ENCODE measurements around the gene EI24.

The EI24 gene

DNA sequence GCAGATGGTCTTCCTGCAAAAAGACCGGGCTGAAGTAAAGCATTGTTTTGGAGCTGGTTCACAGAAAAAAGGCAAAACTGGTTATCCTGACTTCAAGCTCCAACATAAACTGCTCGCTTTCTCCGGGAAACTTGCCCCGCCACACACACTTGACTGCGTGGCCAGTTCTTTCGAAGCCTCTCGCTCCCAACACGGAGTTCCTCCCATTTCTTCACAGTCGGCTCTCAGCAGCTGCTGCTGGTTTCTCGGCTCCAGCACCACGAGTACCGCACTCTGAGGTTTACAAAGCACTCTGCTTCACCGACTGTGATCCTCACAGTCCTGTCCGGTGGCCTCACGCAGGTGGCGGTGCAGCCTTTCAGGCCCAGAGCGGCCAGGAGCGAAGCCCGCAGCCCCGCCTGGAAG, 56.0 kb downstream of the EI24 start:
- H3K4me3 ChIP-seq (ENCODE audit: low read depth, low read length) = peak overlapping the region; percentile 70
- TF ChIP-seq, protein P1, sequence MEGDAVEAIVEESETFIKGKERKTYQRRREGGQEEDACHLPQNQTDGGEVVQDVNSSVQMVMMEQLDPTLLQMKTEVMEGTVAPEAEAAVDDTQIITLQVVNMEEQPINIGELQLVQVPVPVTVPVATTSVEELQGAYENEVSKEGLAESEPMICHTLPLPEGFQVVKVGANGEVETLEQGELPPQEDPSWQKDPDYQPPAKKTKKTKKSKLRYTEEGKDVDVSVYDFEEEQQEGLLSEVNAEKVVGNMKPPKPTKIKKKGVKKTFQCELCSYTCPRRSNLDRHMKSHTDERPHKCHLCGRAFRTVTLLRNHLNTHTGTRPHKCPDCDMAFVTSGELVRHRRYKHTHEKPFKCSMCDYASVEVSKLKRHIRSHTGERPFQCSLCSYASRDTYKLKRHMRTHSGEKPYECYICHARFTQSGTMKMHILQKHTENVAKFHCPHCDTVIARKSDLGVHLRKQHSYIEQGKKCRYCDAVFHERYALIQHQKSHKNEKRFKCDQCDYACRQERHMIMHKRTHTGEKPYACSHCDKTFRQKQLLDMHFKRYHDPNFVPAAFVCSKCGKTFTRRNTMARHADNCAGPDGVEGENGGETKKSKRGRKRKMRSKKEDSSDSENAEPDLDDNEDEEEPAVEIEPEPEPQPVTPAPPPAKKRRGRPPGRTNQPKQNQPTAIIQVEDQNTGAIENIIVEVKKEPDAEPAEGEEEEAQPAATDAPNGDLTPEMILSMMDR (IDR thresholded peaks at IDR 0.05; ENCODE audit: control insufficient read depth, extremely low read depth, insufficient read depth) = 0 out of 2 replicates have a peak, but pooled peaks have one; percentile 19
- no peak for DNase-seq (ENCODE audit: low read depth)

DNA sequence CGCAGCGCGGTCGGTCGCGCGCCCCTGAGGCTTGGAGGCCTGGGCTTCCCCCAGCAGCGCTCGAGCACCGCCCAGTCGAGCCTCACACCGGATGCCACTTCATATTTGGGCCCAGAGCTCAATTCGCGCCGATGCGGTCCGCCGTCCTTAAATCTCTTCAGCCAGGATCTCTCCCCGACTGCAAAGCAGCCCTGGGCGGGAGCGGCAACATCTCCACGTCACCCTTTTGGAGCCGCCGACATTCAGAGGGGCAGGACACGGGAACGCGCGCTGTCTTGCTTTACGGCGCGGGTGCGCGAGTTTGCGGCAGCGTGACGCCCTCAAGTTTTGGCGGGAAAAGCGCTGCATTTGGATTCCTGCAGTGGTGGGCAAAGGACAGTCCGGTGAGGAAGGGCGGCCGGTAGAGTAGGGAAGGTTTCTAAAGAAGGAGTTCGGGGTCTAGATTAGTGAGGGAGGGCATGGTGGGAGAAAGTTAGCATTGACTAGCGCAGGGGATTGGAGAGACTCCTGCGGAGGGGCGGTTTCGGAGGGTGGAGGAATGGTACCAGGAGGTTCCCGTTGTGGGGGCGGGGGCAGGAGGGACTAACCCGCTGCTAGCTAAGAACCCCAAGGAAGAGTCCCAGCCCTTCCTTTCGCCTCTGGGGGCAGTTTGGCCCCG, 56.5 kb downstream of the EI24 start:
- peak; percentile 55 for DNase-seq (ENCODE audit: low read depth)
- TF ChIP-seq, protein P1 (IDR thresholded peaks at IDR 0.05; ENCODE audit: control insufficient read depth, extremely low read depth, insufficient read depth) = no peak
- H3K4me3 ChIP-seq (ENCODE audit: low read depth, low read length) = peak overlapping the region; percentile 70

DNA sequence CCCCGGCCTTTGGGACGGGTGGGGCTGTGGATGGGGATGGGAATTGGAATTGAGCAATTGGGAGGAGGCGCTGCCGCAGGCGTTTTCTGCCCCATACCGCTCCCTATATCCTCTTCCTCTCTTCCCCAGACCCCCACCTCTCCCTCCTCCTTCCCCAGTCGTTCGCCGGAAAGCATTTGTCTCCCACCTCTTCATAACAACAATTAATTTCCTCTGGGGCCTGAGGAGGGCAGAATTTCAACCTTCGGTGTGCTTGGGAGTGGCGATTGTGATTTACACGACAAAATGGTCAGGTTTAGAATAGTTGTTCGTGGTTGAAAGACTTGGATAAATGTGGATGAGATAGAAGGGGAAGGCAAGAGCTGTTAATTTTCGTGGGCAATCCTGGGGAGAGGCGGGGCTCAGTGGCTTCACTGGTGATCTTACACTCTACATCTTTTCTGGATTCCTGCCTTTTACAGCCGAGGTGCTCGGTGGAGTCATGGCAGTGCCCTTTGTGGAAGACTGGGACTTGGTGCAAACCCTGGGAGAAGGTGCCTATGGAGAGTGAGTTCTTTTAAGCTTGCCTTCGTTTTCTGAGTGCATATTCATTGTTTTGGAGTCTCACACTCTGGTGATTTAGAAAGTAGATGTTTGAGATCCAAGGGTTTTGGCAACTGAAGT, 57.1 kb downstream of the EI24 start:
- H3K4me3 ChIP-seq (ENCODE audit: low read depth, low read length) = peak overlapping the region; percentile 70
- TF ChIP-seq, protein P1 (IDR thresholded peaks at IDR 0.05; ENCODE audit: control insufficient read depth, extremely low read depth, insufficient read depth) = peak; percentile 60
- DNase-seq (ENCODE audit: low read depth) = peak; percentile 22

GRCh38 chr11:125627236-125627910, 58.1 kb downstream of the EI24 start:
- H3K4me3 ChIP-seq (ENCODE audit: low read depth, low read length) = peak overlapping the region; percentile 70
- TF ChIP-seq, protein P1 (IDR thresholded peaks at IDR 0.05; ENCODE audit: control insufficient read depth, extremely low read depth, insufficient read depth) = no peak
- no peak for DNase-seq (ENCODE audit: low read depth)
